SK-N-SH (cell line): ENCODE data around the gene TGFBR3.

Experiments used
- CTCF ChIP-seq: fragments of 200-600 bp; sonication (generic); IDR thresholded peaks from 2 replicates; pipeline ENCODE4 v1.6.1; 2017; ENCODE audit warnings: antibody characterized with exemption, mild to moderate bottlenecking, moderate library complexity
- EP300 ChIP-seq, 2 experiments: IDR thresholded peaks; 2 replicates each; pipeline versions ENCODE4 v1.4.0 to v1.6.1; 2012; ENCODE audit warnings: borderline replicate concordance in 1 of 2, low read depth in 1 of 2, low read length in 1 of 2
- EZH2phosphoT487 ChIP-seq: fragments of 200-600 bp; sonication (generic); IDR thresholded peaks from 2 replicates; pipeline ENCODE4 v1.6.1; 2017; ENCODE audit warnings: low read depth, mixed run types, mild to moderate bottlenecking, antibody characterized with exemption, moderate library complexity, borderline replicate concordance
- MAX ChIP-seq: IDR thresholded peaks from 2 replicates; pipeline ENCODE4 v1.4.0; 2012; ENCODE audit warnings: low read depth
- PBX3 ChIP-seq: IDR thresholded peaks from 2 replicates; pipeline ENCODE4; 2012
- POLR2AphosphoS5 ChIP-seq: IDR thresholded peaks from 2 replicates; pipeline ENCODE4 v1.6.1; 2012; ENCODE audit warnings: low read depth, low read length
- RAD21 ChIP-seq: IDR thresholded peaks from 2 replicates; pipeline ENCODE4 v1.6.1; 2012; ENCODE audit warnings: mild to moderate bottlenecking, low read length
- RCOR1 ChIP-seq: fragments of 150-350 bp; IDR thresholded peaks from 2 replicates; pipeline ENCODE4 v1.6.1; 2017; ENCODE audit warnings: antibody characterized with exemption, low read length
- REST ChIP-seq: IDR thresholded peaks from 2 replicates; pipeline ENCODE4 v1.6.1; 2012; ENCODE audit warnings: mild to moderate bottlenecking, low read depth, low read length, moderate library complexity
- SIN3A ChIP-seq: IDR thresholded peaks from 2 replicates; pipeline ENCODE4 v1.6.1; 2012; ENCODE audit warnings: low read depth, mild to moderate bottlenecking, low read length, moderate library complexity, borderline replicate concordance
- SMC3 ChIP-seq: IDR thresholded peaks from 2 replicates; pipeline ENCODE4 v1.6.1; 2012; ENCODE audit warnings: low read depth, low read length, improper control_type of control experiment
- TAF1 ChIP-seq: IDR thresholded peaks from 2 replicates; pipeline ENCODE4 v1.6.1; 2012; ENCODE audit warnings: low read depth, mild to moderate bottlenecking, low read length, moderate library complexity, borderline replicate concordance
- YY1 ChIP-seq: IDR thresholded peaks from 2 replicates; pipeline ENCODE4 v1.4.0; 2012; ENCODE audit warnings: low read depth, mild to moderate bottlenecking

- no peak for TF ChIP-seq PBX3
- no peak for TF ChIP-seq SIN3A
- TF ChIP-seq CTCF = no peak
- TF ChIP-seq EP300 (IDR thresholded peaks at IDR 0.05; ENCODE audit: borderline replicate concordance in 1 of 2, low read depth in 1 of 2, low read length in 1 of 2) = no peak
- TF ChIP-seq TAF1 = no peak
- TF ChIP-seq MAX = no peak
- TF ChIP-seq RAD21 = no peak
- TF ChIP-seq REST = no peak
- no peak for TF ChIP-seq POLR2AphosphoS5
- TF ChIP-seq YY1 = no peak
- no peak for TF ChIP-seq EZH2phosphoT487
- TF ChIP-seq RCOR1 = no peak
- TF ChIP-seq SMC3 = no peak
These were observed 15.6 kb downstream of the TGFBR3 start for GRCh38 chr1:91870322-91870721.
